Measurements from ENCODE around the gene UBAP2.

UBAP2 gene

DNA sequence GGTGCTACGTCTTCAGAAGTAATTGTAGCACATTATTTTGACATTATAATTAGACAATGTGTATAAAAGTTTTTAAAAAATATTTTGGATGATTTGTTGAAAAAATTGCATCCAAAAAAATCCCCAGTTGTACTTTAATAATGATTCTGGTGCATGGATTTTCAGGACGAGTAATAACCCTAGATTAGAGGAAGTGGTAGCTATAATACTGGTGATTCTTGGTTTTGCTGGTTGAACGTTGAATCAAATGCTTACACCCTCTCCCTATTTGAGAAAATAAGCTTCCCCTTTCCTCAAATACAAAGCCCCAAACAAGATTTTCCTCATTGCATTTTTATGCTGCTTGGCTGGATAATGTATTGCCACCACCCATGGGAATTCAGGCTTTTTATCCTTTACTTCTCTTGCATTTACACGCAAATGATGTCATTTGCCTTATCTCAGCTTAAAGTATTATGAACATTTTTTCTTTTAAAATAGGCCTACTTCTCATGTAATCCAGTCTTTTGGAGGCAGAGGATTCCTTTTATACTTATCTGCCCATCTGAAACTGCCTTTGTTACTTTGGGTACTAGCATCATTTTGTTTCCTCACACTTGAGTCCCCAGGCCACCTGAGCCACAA is 145.4 kb downstream of the UBAP2 start:
- TF ChIP-seq, protein P1, sequence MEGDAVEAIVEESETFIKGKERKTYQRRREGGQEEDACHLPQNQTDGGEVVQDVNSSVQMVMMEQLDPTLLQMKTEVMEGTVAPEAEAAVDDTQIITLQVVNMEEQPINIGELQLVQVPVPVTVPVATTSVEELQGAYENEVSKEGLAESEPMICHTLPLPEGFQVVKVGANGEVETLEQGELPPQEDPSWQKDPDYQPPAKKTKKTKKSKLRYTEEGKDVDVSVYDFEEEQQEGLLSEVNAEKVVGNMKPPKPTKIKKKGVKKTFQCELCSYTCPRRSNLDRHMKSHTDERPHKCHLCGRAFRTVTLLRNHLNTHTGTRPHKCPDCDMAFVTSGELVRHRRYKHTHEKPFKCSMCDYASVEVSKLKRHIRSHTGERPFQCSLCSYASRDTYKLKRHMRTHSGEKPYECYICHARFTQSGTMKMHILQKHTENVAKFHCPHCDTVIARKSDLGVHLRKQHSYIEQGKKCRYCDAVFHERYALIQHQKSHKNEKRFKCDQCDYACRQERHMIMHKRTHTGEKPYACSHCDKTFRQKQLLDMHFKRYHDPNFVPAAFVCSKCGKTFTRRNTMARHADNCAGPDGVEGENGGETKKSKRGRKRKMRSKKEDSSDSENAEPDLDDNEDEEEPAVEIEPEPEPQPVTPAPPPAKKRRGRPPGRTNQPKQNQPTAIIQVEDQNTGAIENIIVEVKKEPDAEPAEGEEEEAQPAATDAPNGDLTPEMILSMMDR (conservative IDR thresholded peaks at IDR 0.05), result no peak
- no peak for TF ChIP-seq ZFX (IDR thresholded peaks at IDR 0.05)
- H3K27ac ChIP-seq, result no peak overlapping the region

DNA sequence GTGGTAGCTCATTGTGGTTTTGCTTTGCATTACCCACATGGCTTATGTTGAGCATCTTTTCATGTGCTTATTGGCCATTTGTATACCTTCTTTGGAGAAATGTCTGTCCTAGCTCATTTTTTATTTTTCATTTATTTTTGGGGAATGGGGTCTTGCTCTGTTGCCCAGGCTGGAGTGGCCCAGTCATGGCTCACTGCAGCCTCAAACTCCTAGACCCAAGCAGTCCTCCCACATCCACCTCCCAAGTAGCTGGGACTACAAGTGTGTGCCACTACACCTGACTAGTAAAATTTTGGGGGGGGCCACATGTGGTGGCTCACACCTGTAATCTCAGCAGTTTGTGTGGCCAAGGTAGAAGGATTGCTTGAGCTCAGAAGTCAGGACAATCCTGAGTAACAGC is 154.4 kb downstream of the UBAP2 start:
- TF ChIP-seq ZFX (IDR thresholded peaks at IDR 0.05), result no peak
- TF ChIP-seq, protein P1 (conservative IDR thresholded peaks at IDR 0.05), result no peak
- H3K27ac ChIP-seq, result no peak overlapping the region

- TF ChIP-seq, protein P1 (conservative IDR thresholded peaks at IDR 0.05), result no peak
- TF ChIP-seq ZFX (IDR thresholded peaks at IDR 0.05), result no peak
- no peak overlapping the region for H3K27ac ChIP-seq
Measured at GRCh38 chr9:33893861-33894260, 154.8 kb downstream of the UBAP2 start.

DNA sequence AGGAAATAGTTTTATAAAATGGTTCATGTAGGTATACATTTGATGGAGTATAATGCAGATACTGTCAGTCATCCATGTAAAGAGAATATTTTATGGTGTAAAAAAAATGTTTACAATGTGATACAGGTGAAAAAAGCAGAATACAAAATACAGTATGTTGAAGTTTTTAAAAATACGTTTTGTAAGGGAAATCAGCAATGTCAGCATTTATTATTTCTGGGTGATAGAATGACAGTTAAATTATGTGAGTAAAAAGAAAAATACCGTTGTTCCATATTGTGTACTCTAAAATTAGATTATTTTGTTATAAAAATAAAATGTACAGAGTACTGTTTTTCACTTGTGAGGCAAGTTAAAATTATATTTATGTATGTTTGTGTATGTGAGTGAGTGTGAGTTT is 162.7 kb downstream of the UBAP2 start:
- no peak overlapping the region for H3K27ac ChIP-seq
- TF ChIP-seq, protein P1 (conservative IDR thresholded peaks at IDR 0.05), result no peak
- no peak for TF ChIP-seq ZFX (IDR thresholded peaks at IDR 0.05)

GRCh38 chr9:33884856-33885701 is 163.6 kb downstream of the UBAP2 start:
- TF ChIP-seq ZFX (IDR thresholded peaks at IDR 0.05), result no peak
- TF ChIP-seq, protein P1 (conservative IDR thresholded peaks at IDR 0.05), result no peak
- H3K27ac ChIP-seq, result no peak overlapping the region

GRCh38 chr9:33881635-33882034 is 167.1 kb downstream of the UBAP2 start:
- no peak overlapping the region for H3K27ac ChIP-seq

More at GRCh38 chr9:33881635-33882034, 167.1 kb downstream of the UBAP2 start:
- no peak for TF ChIP-seq ZFX (IDR thresholded peaks at IDR 0.05)
- TF ChIP-seq, protein P1 (conservative IDR thresholded peaks at IDR 0.05), result no peak
